ENCODE data around the gene FIS1.
"Not testable (repeated sequence)": the region's sequence is repeated elsewhere in the genome, so short reads cannot be mapped to it uniquely, and the experiment has no call there.

FIS1 gene

DNA sequence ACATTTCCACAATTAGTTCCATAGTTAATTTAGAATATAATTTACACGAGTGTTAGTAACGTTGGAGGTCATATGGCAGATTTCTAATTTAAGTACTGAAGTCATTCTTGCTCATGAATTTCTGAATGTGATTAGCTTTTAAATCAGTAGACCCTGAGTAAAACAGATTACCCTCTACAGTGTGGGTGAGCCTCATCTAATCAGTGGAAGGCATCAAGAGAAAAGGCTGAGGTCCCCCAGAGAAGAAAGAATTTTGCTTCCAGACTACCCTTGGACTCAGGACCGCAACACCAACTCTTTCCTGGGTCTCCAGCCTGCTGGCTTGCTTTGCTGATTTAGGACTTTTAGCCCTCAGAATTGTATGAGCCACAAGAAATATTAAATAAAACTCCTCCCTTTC lies 43.6 kb upstream of the FIS1 start:
- no peaks in the 10 kb centered on the region for H3K27me3 ChIP-seq (ENCODE audit: insufficient read depth, poor library complexity, severe bottlenecking)
- H3K36me3 ChIP-seq (ENCODE audit: low read depth), result no peaks in the 10 kb centered on the region
- ATAC-seq (ENCODE audit: low read depth), result no peak
- H3K4me1 ChIP-seq (ENCODE audit: insufficient read depth, poor library complexity, severe bottlenecking), result no peaks in the 10 kb centered on the region
- no peak for DNase-seq (ENCODE audit: low spot score)
- TF ChIP-seq, protein P1, sequence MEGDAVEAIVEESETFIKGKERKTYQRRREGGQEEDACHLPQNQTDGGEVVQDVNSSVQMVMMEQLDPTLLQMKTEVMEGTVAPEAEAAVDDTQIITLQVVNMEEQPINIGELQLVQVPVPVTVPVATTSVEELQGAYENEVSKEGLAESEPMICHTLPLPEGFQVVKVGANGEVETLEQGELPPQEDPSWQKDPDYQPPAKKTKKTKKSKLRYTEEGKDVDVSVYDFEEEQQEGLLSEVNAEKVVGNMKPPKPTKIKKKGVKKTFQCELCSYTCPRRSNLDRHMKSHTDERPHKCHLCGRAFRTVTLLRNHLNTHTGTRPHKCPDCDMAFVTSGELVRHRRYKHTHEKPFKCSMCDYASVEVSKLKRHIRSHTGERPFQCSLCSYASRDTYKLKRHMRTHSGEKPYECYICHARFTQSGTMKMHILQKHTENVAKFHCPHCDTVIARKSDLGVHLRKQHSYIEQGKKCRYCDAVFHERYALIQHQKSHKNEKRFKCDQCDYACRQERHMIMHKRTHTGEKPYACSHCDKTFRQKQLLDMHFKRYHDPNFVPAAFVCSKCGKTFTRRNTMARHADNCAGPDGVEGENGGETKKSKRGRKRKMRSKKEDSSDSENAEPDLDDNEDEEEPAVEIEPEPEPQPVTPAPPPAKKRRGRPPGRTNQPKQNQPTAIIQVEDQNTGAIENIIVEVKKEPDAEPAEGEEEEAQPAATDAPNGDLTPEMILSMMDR (IDR thresholded peaks at IDR 0.05; ENCODE audit: poor library complexity, severe bottlenecking), result no peak
- H3K9me3 ChIP-seq (ENCODE audit: severe bottlenecking), result no peaks in the 10 kb centered on the region
- H3K4me3 ChIP-seq (ENCODE audit: severe bottlenecking), result no peak overlapping the region
- no peak overlapping the region for H3K27ac ChIP-seq (ENCODE audit: poor library complexity, severe bottlenecking)

DNA sequence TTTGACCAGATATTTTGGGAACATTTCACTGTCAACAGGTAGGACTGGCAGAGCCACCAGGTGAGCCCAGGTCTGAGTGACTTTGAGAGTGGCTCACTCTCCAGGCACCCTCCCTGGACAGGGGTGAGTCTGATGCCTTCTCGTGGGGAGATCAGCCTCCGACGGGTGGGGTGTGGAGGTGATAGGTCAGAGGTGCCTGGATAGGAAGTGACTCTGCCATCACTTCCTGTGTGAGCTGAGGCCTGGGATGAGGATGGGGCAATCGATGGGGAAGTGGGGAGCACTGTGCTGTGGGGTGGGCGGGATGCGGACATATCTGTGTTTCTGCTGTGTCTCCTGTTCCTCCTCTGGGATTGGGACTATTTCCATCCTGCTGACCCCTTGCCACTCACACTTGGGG lies 42.2 kb upstream of the FIS1 start:
- DNase-seq (ENCODE audit: low spot score) (no peak), ATAC-seq (ENCODE audit: low read depth) (no peak)
- Histone ChIP-seq H3K36me3 (ENCODE audit: low read depth) (no peaks in the 10 kb centered on the region), H3K27me3 (ENCODE audit: insufficient read depth, poor library complexity, severe bottlenecking) (no peaks in the 10 kb centered on the region), H3K4me3 (ENCODE audit: severe bottlenecking) (no peak overlapping the region), H3K4me1 (ENCODE audit: insufficient read depth, poor library complexity, severe bottlenecking) (no peaks in the 10 kb centered on the region), H3K27ac (ENCODE audit: poor library complexity, severe bottlenecking) (no peak overlapping the region), H3K9me3 (ENCODE audit: severe bottlenecking) (no peaks in the 10 kb centered on the region)
- TF ChIP-seq, protein P1 (IDR thresholded peaks at IDR 0.05; ENCODE audit: poor library complexity, severe bottlenecking), result no peak

DNA sequence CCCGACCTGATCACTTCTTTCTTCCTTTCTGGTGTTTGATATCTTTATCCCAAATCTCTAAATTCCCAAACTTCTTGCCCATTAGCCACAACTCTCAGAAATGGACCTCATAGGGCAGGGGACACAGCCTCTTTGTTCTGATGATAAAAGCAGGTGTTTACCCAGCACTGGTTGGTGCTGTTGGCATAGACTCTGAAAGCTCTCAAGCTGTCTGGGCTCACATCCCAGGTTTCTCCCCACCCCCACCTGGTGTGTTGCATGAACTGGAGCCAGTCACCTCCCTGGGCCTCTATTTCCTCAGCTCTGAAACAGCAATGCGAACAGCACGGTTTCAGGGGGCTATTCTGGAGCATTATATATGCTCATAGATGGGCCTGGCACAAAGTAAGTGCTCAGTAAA lies 41.0 kb upstream of the FIS1 start:
- H3K27ac ChIP-seq (ENCODE audit: poor library complexity, severe bottlenecking); H3K9me3 ChIP-seq (ENCODE audit: severe bottlenecking); H3K27me3 ChIP-seq (ENCODE audit: insufficient read depth, poor library complexity, severe bottlenecking); H3K36me3 ChIP-seq (ENCODE audit: low read depth); DNase-seq (ENCODE audit: low spot score); H3K4me1 ChIP-seq (ENCODE audit: insufficient read depth, poor library complexity, severe bottlenecking); H3K4me3 ChIP-seq (ENCODE audit: severe bottlenecking); ATAC-seq (ENCODE audit: low read depth): not testable (repeated sequence)

DNA sequence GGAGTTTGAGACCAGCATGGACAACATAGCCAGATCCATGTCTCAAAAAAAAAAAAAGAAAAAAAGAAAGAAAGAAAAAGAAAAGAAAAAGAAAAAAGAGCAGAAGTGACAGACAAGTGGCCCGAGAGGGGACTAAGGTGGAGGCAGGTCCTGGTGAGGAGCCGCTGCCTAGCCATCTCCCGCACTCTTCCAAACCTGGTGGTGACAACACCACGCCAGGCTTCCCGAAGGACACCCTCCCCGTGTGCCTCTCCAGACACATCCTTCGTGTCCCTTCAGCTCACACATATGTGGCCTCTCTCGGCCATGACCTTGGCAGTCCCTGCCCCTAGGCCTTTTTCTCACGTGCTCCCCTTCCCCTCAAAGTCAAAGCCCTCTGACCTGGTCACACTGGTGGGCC lies 40.3 kb upstream of the FIS1 start:
- no peaks in the 10 kb centered on the region for H3K36me3 ChIP-seq (ENCODE audit: low read depth)
- no peak overlapping the region for H3K27ac ChIP-seq (ENCODE audit: poor library complexity, severe bottlenecking)
- no peaks in the 10 kb centered on the region for H3K4me1 ChIP-seq (ENCODE audit: insufficient read depth, poor library complexity, severe bottlenecking)
- DNase-seq (ENCODE audit: low spot score) (no peak), ATAC-seq (ENCODE audit: low read depth) (no peak)
- no peaks in the 10 kb centered on the region for H3K9me3 ChIP-seq (ENCODE audit: severe bottlenecking)
- H3K27me3 ChIP-seq (ENCODE audit: insufficient read depth, poor library complexity, severe bottlenecking), result no peaks in the 10 kb centered on the region
- H3K4me3 ChIP-seq (ENCODE audit: severe bottlenecking), result no peak overlapping the region
- TF ChIP-seq, protein P1 (IDR thresholded peaks at IDR 0.05; ENCODE audit: poor library complexity, severe bottlenecking), result no peak

DNA sequence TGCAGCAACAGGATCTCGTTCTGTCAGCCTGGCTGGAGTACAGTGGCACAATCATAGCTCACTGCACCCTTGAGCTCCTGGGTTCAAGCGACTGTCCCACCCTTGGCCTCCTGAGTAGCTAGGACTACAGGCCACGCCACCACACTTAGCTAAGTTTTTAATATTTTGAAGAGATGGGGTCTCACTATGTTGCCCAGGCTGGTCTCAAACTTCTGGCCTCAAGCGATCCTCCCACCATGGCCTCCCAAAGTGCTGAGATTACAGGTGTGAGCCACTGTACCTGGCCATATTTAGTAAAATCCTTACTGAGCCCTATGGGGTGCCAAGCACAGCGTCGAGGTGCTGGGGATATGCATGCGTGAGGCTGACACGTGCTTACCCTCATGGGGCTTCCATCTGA lies 36.0 kb upstream of the FIS1 start:
- not testable (repeated sequence) for H3K4me3 ChIP-seq (ENCODE audit: severe bottlenecking); H3K36me3 ChIP-seq (ENCODE audit: low read depth); H3K9me3 ChIP-seq (ENCODE audit: severe bottlenecking); H3K27ac ChIP-seq (ENCODE audit: poor library complexity, severe bottlenecking); ATAC-seq (ENCODE audit: low read depth); H3K27me3 ChIP-seq (ENCODE audit: insufficient read depth, poor library complexity, severe bottlenecking); H3K4me1 ChIP-seq (ENCODE audit: insufficient read depth, poor library complexity, severe bottlenecking); DNase-seq (ENCODE audit: low spot score)

DNA sequence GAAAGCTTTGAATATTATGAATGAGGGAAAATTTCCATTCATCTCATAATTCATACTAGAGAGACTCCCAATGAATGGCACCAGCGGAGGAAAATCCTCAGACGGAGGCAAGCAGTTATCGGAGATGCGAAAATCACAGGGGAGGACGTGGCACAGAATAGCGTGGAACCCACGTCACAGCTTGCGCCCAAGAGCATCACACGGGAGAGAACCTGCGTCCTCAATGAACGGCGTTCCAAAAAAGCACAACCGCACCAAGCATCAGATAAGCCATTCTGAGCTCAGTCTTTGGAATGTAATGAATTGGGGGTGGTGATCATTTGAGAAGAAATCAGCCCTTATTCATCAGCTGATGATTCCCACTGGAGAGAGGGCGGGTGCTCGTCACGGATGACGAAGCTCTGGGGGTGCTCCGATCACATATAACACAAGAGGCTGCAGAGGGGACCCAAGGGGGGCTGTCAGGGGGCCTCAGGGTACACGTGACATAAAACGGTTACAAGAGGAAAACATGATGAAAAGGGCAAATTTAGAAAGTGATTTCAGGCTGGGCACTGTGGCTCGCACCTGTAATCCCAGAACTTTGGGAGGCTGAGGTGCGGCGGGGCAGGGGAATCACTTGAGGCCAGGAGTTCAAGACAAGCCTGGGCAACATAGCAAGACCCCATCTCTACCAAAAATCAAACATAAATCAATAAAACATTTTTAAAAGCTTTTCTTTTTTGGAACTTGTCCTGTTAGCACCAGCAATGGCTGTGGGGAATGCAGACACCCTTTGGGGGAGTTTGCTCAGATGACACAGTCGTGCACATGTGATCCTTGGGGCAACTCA lies 33.8 kb upstream of the FIS1 start:
- Histone ChIP-seq H3K4me3 (ENCODE audit: severe bottlenecking) (no peak overlapping the region), H3K4me1 (ENCODE audit: insufficient read depth, poor library complexity, severe bottlenecking) (no peaks in the 10 kb centered on the region), H3K9me3 (ENCODE audit: severe bottlenecking) (no peaks in the 10 kb centered on the region), H3K36me3 (ENCODE audit: low read depth) (no peaks in the 10 kb centered on the region), H3K27ac (ENCODE audit: poor library complexity, severe bottlenecking) (no peak overlapping the region), H3K27me3 (ENCODE audit: insufficient read depth, poor library complexity, severe bottlenecking) (no peaks in the 10 kb centered on the region)
- ATAC-seq (ENCODE audit: low read depth), result no peak
- TF ChIP-seq, protein P1 (IDR thresholded peaks at IDR 0.05; ENCODE audit: poor library complexity, severe bottlenecking), result no peak
- DNase-seq (ENCODE audit: low spot score), result no peak
